SK-N-SH (cell line): Measurements from ENCODE around the gene RASGRF1. TPM values are rescaled to one million over a fixed set of nuclear protein-coding genes. Genes with fewer than 3 reads are reported as not detected.

ENCODE experiments used
- CTCF ChIA-PET: fragments of 300-600, 350-600 bp; formaldehyde crosslinking; extraction: SDS; loops from one replicate; lab custom pipeline; 2021; lab: Yijun Ruan, JAX
- POLR2A ChIA-PET: fragments of 350-600 bp; sonication (Branson Sonifier 250); formaldehyde crosslinking; extraction: SDS; loops from one replicate; lab custom pipeline; 2020; ENCODE audit warnings: antibody characterized with exemption, inconsistent platforms; lab: Yijun Ruan, JAX
- DNase-seq: peaks from one replicate; pipeline ENCODE4 v3.0.0; 2012
- H2AFZ ChIP-seq: fragments of 200-600 bp; sonication (generic); 2 replicates; pipeline ENCODE4 v1.8.1; 2016; ENCODE audit warnings: antibody characterized with exemption, mild to moderate bottlenecking, low read depth
- H3F3A ChIP-seq: fragments of 200-600 bp; sonication (generic); replicated peaks from 2 replicates; pipeline ENCODE3; 2016; ENCODE audit warnings: antibody characterized with exemption, mild to moderate bottlenecking; ENCODE audit not compliant: insufficient read depth
- H3K27ac ChIP-seq, 2 experiments: fragments of 200-500 bp in 1 of 2; fragments of 200-600 bp in 1 of 2; sonication (Bioruptor generic) in 1 of 2; sonication (generic), shearing (Covaris generic) in 1 of 2; 2 replicates each; pipeline versions ENCODE4 v1.5.1 to v1.6.1; 2014 to 2016; ENCODE audit warnings: low read depth in 2 of 2, inconsistent platforms in 1 of 2, low read length in 1 of 2, mild to moderate bottlenecking in 1 of 2, mixed read lengths in 1 of 2
- H3K27me3 ChIP-seq: fragments of 200-600 bp; sonication (generic), shearing (Covaris generic); 2 replicates; pipeline ENCODE4 v1.6.1; 2016; ENCODE audit warnings: mixed run types; ENCODE audit not compliant: insufficient read depth
- H3K36me3 ChIP-seq, 2 experiments: fragments of 200-500 bp in 1 of 2; fragments of 200-600 bp in 1 of 2; sonication (Bioruptor generic) in 1 of 2; sonication (generic) in 1 of 2; replicated peaks in 1 of 2; 2 replicates each; pipeline versions ENCODE3 to v1.5.1; 2014 to 2016; ENCODE audit warnings: low read length in 1 of 2, mild to moderate bottlenecking in 1 of 2; ENCODE audit not compliant: insufficient read depth in 2 of 2, control insufficient read depth in 1 of 2
- H3K4me1 ChIP-seq, 2 experiments: fragments of 200-500 bp in 1 of 2; fragments of 200-600 bp in 1 of 2; sonication (Bioruptor generic) in 1 of 2; sonication (generic), shearing (Covaris generic) in 1 of 2; 2 replicates each; pipeline versions ENCODE4 v1.5.1 to v1.6.1; 2014 to 2016; ENCODE audit warnings: low read depth in 1 of 2, low read length in 1 of 2, mixed run types in 1 of 2; ENCODE audit not compliant: insufficient read depth in 2 of 2, control insufficient read depth in 1 of 2
- H3K4me2 ChIP-seq: fragments of 200-600 bp; sonication (generic), shearing (Covaris generic); 2 replicates; pipeline ENCODE4 v1.6.1; 2017; ENCODE audit warnings: mixed run types
- H3K4me3 ChIP-seq, 2 experiments: fragments of 200-500 bp in 1 of 2; fragments of 200-600 bp in 1 of 2; sonication (Bioruptor generic) in 1 of 2; sonication (generic), shearing (Covaris generic) in 1 of 2; 2 replicates each; pipeline versions ENCODE4 v1.5.1 to v1.8.1; 2014 to 2016; ENCODE audit warnings: low read depth in 2 of 2, inconsistent platforms in 1 of 2, low read length in 1 of 2, mild to moderate bottlenecking in 1 of 2, mixed read lengths in 1 of 2, moderate library complexity in 1 of 2
- H3K79me2 ChIP-seq: fragments of 200-600 bp; sonication (generic); 2 replicates; pipeline ENCODE4 v1.8.1; 2017; ENCODE audit warnings: mild to moderate bottlenecking; ENCODE audit not compliant: insufficient read depth
- H3K9ac ChIP-seq: fragments of 200-600 bp; sonication (generic); 2 replicates; pipeline ENCODE4 v1.6.1; 2017; ENCODE audit warnings: mixed run types
- H3K9me2 ChIP-seq: fragments of 200-600 bp; sonication (generic); 2 replicates; pipeline ENCODE4 v1.6.1; 2017; ENCODE audit warnings: mixed run types
- H3K9me3 ChIP-seq: fragments of 200-600 bp; sonication (generic); 2 replicates; pipeline ENCODE4 v1.6.1; 2017; ENCODE audit warnings: mixed run types, mild to moderate bottlenecking, moderate library complexity
- H4K20me1 ChIP-seq: fragments of 200-600 bp; sonication (generic); 2 replicates; pipeline ENCODE4 v1.6.1; 2017; ENCODE audit warnings: mild to moderate bottlenecking, mixed run types; ENCODE audit not compliant: insufficient read depth
- CHD2 ChIP-seq: fragments of 150-350 bp; IDR thresholded peaks from 2 replicates; pipeline ENCODE4 v1.6.1; 2018; ENCODE audit warnings: low read length; ENCODE audit not compliant: partially characterized antibody
- ELF1 ChIP-seq: IDR thresholded peaks from 2 replicates; pipeline ENCODE4 v1.4.0; 2012
- EP300 ChIP-seq, 2 experiments: IDR thresholded peaks; 2 replicates each; pipeline versions ENCODE4 v1.4.0 to v1.6.1; 2012; ENCODE audit warnings: borderline replicate concordance in 1 of 2, low read depth in 1 of 2, low read length in 1 of 2
- EZH2phosphoT487 ChIP-seq: fragments of 200-600 bp; sonication (generic); IDR thresholded peaks from 2 replicates; pipeline ENCODE4 v1.6.1; 2017; ENCODE audit warnings: low read depth, mixed run types, mild to moderate bottlenecking, antibody characterized with exemption, moderate library complexity, borderline replicate concordance
- FOSL2 ChIP-seq: IDR thresholded peaks from 2 replicates; pipeline ENCODE4 v1.4.0; 2012; ENCODE audit warnings: low read depth, mild to moderate bottlenecking, moderate library complexity, borderline replicate concordance
- FOXJ3 ChIP-seq: sonication (generic); formaldehyde crosslinking; IDR thresholded peaks from 2 replicates; pipeline ENCODE4 v1.5.1; 2020; ENCODE audit warnings: mild to moderate bottlenecking, missing genetic modification reagents
- FOXM1 ChIP-seq: IDR thresholded peaks from 2 replicates; pipeline ENCODE4 v1.4.0; 2012; ENCODE audit warnings: low read depth, mild to moderate bottlenecking
- GABPA ChIP-seq: IDR thresholded peaks from 2 replicates; pipeline ENCODE4 v1.4.0; 2012; ENCODE audit warnings: low read depth, mild to moderate bottlenecking
- GATA2 ChIP-seq: sonication (generic); formaldehyde crosslinking; IDR thresholded peaks from 2 replicates; pipeline ENCODE4 v1.5.0; 2020; ENCODE audit warnings: mild to moderate bottlenecking, missing genetic modification reagents
- MEF2A ChIP-seq: IDR thresholded peaks from 2 replicates; pipeline ENCODE4 v1.4.0; 2012; ENCODE audit warnings: low read depth, borderline replicate concordance
- MXI1 ChIP-seq: IDR thresholded peaks from 2 replicates; pipeline ENCODE4 v1.6.1; 2012; ENCODE audit warnings: mild to moderate bottlenecking, low read depth, low read length, improper control_type of control experiment
- POLR2AphosphoS5 ChIP-seq: IDR thresholded peaks from 2 replicates; pipeline ENCODE4 v1.6.1; 2012; ENCODE audit warnings: low read depth, low read length
- RAD21 ChIP-seq: IDR thresholded peaks from 2 replicates; pipeline ENCODE4 v1.6.1; 2012; ENCODE audit warnings: mild to moderate bottlenecking, low read length
- RCOR1 ChIP-seq: fragments of 150-350 bp; IDR thresholded peaks from 2 replicates; pipeline ENCODE4 v1.6.1; 2017; ENCODE audit warnings: antibody characterized with exemption, low read length
- RXRA ChIP-seq: IDR thresholded peaks from 2 replicates; pipeline ENCODE4 v1.4.0; 2012; ENCODE audit warnings: low read depth, mild to moderate bottlenecking, borderline replicate concordance
- SIN3A ChIP-seq: IDR thresholded peaks from 2 replicates; pipeline ENCODE4 v1.6.1; 2012; ENCODE audit warnings: low read depth, mild to moderate bottlenecking, low read length, moderate library complexity, borderline replicate concordance
- TAF1 ChIP-seq: IDR thresholded peaks from 2 replicates; pipeline ENCODE4 v1.6.1; 2012; ENCODE audit warnings: low read depth, mild to moderate bottlenecking, low read length, moderate library complexity, borderline replicate concordance
- TCF12 ChIP-seq: IDR thresholded peaks from 2 replicates; pipeline ENCODE4 v1.4.0; 2012
- TEAD4 ChIP-seq: IDR thresholded peaks from 2 replicates; pipeline ENCODE4 v1.4.0; 2012; ENCODE audit warnings: mild to moderate bottlenecking, borderline replicate concordance; ENCODE audit not compliant: insufficient read depth
- USF2 ChIP-seq: fragments of 150-350 bp; IDR thresholded peaks from 2 replicates; pipeline ENCODE4 v1.6.1; 2017; ENCODE audit warnings: antibody characterized with exemption, low read length, low read depth, borderline replicate concordance
- WGBS: methylation state at CpG from one replicate; pipeline ENCODE4 v1.1.6; 2017; ENCODE audit warnings: low lambda C conversion rate; 5-methylcytosine and 5-hydroxymethylcytosine counted together
- polyA plus RNA-seq, 3 experiments: library from polyadenylated mRNA; depleted of rRNA; stranded (reverse); fragments of >200 nt; gene quantifications; 2 replicates each; pipeline ENCODE4 v1.2.3, GENCODE V29; 2012
- TF ChIP-seq, protein P1 (sequence below): IDR thresholded peaks from 2 replicates; pipeline ENCODE4; 2012
- TF ChIP-seq, protein P2 (sequence below): IDR thresholded peaks from 2 replicates; pipeline ENCODE4 v1.4.0; 2012; ENCODE audit warnings: low read depth, borderline replicate concordance
- TF ChIP-seq, protein P3 (sequence below): IDR thresholded peaks from 2 replicates; pipeline ENCODE4 v1.6.1; 2012; ENCODE audit warnings: mild to moderate bottlenecking, low read depth, low read length, moderate library complexity
- TF ChIP-seq, protein P4 (sequence below): IDR thresholded peaks from 2 replicates; pipeline ENCODE4 v1.4.0; 2012; ENCODE audit warnings: low read depth

RASGRF1 gene
- polyA plus RNA-seq, 1 of the 3 experiments (the other 2 are of a cell fraction): 0.10 TPM

- Histone ChIP-seq H4K20me1 (no peaks in the 10 kb centered on the region), H3K9me2 (no peaks in the 10 kb centered on the region), H3F3A (no peaks in the 10 kb centered on the region), H3K9ac (no peak overlapping the region), H3K79me2 (no peaks in the 10 kb centered on the region), H3K27me3 (no peaks in the 10 kb centered on the region), H3K4me2 (no peak overlapping the region), H2AFZ (no peak overlapping the region), H3K4me1 (no peaks in the 10 kb centered on the region; a peak in 1 of 4 replicates), H3K4me3 (no peak overlapping the region), H3K9me3 (no peaks in the 10 kb centered on the region), H3K36me3 (no peaks in the 10 kb centered on the region), H3K27ac (no peak overlapping the region)
- TF ChIP-seq RAD21: no peak
- TF ChIP-seq FOXM1: no peak
- no peak for TF ChIP-seq ELF1
- no peak for TF ChIP-seq TCF12
- TF ChIP-seq EZH2phosphoT487: no peak
- no peak for TF ChIP-seq CHD2
- TF ChIP-seq, protein P1, sequence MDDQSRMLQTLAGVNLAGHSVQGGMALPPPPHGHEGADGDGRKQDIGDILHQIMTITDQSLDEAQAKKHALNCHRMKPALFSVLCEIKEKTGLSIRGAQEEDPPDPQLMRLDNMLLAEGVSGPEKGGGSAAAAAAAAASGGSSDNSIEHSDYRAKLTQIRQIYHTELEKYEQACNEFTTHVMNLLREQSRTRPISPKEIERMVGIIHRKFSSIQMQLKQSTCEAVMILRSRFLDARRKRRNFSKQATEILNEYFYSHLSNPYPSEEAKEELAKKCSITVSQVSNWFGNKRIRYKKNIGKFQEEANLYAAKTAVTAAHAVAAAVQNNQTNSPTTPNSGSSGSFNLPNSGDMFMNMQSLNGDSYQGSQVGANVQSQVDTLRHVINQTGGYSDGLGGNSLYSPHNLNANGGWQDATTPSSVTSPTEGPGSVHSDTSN: no peak
- DNase-seq: no peak
- CTCF ChIA-PET: interaction anchor here (3.2 to 17.2 kb wide), 2 partner anchors 115 to 159 kb away, joined by 14 to 629 read pairs; no protein-coding TSS in a partner anchor
- POLR2A ChIA-PET: no interaction called here
- 33% methylated on average over 1 of the region's 2 CpGs for WGBS
Measured at GRCh38 chr15:79023546-79023890, 67.1 kb downstream of the RASGRF1 start.

- H3K9me3 ChIP-seq: no peaks in the 10 kb centered on the region
- POLR2A ChIA-PET: no interaction called here
- no peak overlapping the region for H3K27ac ChIP-seq
- H3K9ac ChIP-seq: no peak overlapping the region
- no peak overlapping the region for H3K4me2 ChIP-seq
- CTCF ChIA-PET: interaction anchor here (0.7 to 2.3 kb wide), 3 partner anchors 9 to 835 kb away, joined by 3 to 10 read pairs (median 5); no protein-coding TSS in a partner anchor
- no peak for DNase-seq
- no peak overlapping the region for H3K4me3 ChIP-seq
- H3K79me2 ChIP-seq: no peaks in the 10 kb centered on the region
- H4K20me1 ChIP-seq: no peaks in the 10 kb centered on the region
- no peaks in the 10 kb centered on the region for H3K9me2 ChIP-seq
- no peaks in the 10 kb centered on the region for H3K27me3 ChIP-seq
- TF ChIP-seq POLR2AphosphoS5 (no peak), GATA2 (CRISPR knock-in tag) (no peak), EZH2phosphoT487 (no peak), FOXJ3 (CRISPR knock-in tag) (no peak), SIN3A (no peak), USF2 (no peak), TCF12 (no peak), MXI1 (no peak), RAD21 (no peak), TEAD4 (no peak), RCOR1 (no peak), TAF1 (no peak), GABPA (no peak), MEF2A (no peak), EP300 (IDR thresholded peaks at IDR 0.05; ENCODE audit: borderline replicate concordance in 1 of 2, low read depth in 1 of 2, low read length in 1 of 2) (no peak), FOSL2 (no peak), RXRA (no peak)
- TF ChIP-seq, protein P2, sequence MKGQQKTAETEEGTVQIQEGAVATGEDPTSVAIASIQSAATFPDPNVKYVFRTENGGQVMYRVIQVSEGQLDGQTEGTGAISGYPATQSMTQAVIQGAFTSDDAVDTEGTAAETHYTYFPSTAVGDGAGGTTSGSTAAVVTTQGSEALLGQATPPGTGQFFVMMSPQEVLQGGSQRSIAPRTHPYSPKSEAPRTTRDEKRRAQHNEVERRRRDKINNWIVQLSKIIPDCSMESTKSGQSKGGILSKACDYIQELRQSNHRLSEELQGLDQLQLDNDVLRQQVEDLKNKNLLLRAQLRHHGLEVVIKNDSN: no peak
- TF ChIP-seq, protein P3, sequence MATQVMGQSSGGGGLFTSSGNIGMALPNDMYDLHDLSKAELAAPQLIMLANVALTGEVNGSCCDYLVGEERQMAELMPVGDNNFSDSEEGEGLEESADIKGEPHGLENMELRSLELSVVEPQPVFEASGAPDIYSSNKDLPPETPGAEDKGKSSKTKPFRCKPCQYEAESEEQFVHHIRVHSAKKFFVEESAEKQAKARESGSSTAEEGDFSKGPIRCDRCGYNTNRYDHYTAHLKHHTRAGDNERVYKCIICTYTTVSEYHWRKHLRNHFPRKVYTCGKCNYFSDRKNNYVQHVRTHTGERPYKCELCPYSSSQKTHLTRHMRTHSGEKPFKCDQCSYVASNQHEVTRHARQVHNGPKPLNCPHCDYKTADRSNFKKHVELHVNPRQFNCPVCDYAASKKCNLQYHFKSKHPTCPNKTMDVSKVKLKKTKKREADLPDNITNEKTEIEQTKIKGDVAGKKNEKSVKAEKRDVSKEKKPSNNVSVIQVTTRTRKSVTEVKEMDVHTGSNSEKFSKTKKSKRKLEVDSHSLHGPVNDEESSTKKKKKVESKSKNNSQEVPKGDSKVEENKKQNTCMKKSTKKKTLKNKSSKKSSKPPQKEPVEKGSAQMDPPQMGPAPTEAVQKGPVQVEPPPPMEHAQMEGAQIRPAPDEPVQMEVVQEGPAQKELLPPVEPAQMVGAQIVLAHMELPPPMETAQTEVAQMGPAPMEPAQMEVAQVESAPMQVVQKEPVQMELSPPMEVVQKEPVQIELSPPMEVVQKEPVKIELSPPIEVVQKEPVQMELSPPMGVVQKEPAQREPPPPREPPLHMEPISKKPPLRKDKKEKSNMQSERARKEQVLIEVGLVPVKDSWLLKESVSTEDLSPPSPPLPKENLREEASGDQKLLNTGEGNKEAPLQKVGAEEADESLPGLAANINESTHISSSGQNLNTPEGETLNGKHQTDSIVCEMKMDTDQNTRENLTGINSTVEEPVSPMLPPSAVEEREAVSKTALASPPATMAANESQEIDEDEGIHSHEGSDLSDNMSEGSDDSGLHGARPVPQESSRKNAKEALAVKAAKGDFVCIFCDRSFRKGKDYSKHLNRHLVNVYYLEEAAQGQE: no peak
- TF ChIP-seq, protein P4, sequence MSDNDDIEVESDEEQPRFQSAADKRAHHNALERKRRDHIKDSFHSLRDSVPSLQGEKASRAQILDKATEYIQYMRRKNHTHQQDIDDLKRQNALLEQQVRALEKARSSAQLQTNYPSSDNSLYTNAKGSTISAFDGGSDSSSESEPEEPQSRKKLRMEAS: no peak
- no peaks in the 10 kb centered on the region for H3K36me3 ChIP-seq
- no peak overlapping the region for H2AFZ ChIP-seq
- H3K4me1 ChIP-seq: no peaks in the 10 kb centered on the region; a peak in 1 of 4 replicates
- 35% methylated on average over 4 of the region's 4 CpGs for WGBS
- H3F3A ChIP-seq: no peaks in the 10 kb centered on the region
Measured at GRCh38 chr15:79018960-79019359, 71.6 kb downstream of the RASGRF1 start.
